ENCODE data around the gene PSG2.
"Not testable (repeated sequence)": the region's sequence is repeated elsewhere in the genome, so short reads cannot be mapped to it uniquely, and the experiment has no call there.

- not testable (repeated sequence) for TF ChIP-seq CTCF (conservative IDR thresholded peaks at IDR 0.05; ENCODE audit: low read length); EZH2phosphoT487 (IDR thresholded peaks at IDR 0.05; ENCODE audit: borderline replicate concordance)
Measured at GRCh38 chr19:43119526-43119925, 37.0 kb upstream of the PSG2 start.

Measured in Loucy (cell line).